Vagina (tissue), 2 donors: ENCODE results near the gene CCR9.

ENCODE experiments used
- POLR2A ChIP-seq, 2 donors: fragments of 450-650 bp; IDR thresholded peaks; one replicate each; pipeline ENCODE4 v1.6.1; 2017; ENCODE audit warnings: antibody characterized with exemption in 2 of 2, mild to moderate bottlenecking in 2 of 2, moderate library complexity in 2 of 2
- TF ChIP-seq, protein P1 (sequence below), 3 experiments: fragments of 450-650 bp in 2 of 3; fragments of 200-600 bp in 1 of 3; sonication (generic) in 1 of 3; IDR thresholded peaks; one replicate each; pipeline ENCODE4 v1.5.1; 2017 to 2019; ENCODE audit warnings: antibody characterized with exemption in 3 of 3, mild to moderate bottlenecking in 2 of 3, moderate library complexity in 2 of 3

DNA sequence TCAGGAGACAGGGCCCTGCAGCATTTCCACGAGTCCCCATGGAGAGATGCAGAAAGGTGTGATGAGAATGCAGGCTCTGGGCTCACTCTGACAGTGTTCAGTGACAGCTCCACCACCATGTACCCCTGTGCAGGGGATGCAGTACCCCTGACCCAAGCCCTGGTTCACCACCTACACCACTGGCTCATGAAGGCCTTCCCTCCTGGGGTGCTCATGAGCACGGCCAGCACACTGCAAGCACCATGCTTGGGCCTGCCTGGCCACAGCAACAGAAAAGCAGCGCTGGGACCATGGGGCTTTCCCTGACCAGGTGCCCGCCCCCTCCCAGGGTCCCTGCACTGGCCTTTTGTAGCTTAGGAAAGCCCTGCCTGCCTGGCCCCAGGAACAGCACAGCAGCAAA is 63.1 kb downstream of the CCR9 start:
- TF ChIP-seq, protein P1, sequence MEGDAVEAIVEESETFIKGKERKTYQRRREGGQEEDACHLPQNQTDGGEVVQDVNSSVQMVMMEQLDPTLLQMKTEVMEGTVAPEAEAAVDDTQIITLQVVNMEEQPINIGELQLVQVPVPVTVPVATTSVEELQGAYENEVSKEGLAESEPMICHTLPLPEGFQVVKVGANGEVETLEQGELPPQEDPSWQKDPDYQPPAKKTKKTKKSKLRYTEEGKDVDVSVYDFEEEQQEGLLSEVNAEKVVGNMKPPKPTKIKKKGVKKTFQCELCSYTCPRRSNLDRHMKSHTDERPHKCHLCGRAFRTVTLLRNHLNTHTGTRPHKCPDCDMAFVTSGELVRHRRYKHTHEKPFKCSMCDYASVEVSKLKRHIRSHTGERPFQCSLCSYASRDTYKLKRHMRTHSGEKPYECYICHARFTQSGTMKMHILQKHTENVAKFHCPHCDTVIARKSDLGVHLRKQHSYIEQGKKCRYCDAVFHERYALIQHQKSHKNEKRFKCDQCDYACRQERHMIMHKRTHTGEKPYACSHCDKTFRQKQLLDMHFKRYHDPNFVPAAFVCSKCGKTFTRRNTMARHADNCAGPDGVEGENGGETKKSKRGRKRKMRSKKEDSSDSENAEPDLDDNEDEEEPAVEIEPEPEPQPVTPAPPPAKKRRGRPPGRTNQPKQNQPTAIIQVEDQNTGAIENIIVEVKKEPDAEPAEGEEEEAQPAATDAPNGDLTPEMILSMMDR (IDR thresholded peaks at IDR 0.05), result no peak
- TF ChIP-seq POLR2A (IDR thresholded peaks at IDR 0.05), result no peak
